HG03571 (cell line): Measurements from ENCODE around the gene SCUBE3.

ENCODE experiments used
- ATAC-seq: cut with Tn5 transposase; IDR thresholded peaks from one replicate; pipeline ENCODE4 v1.9.1; 2021; ENCODE audit not compliant: unreplicated experiment

SCUBE3 gene

GRCh38 chr6:35213824-35214756 is at the start of gene SCUBE3:
TSS of gene SCUBE3 (plus strand) at chr6:35213956. CDS start at chr6:35214419, 463 bp downstream.
- no peak for ATAC-seq

- ATAC-seq, result no peak
Measured at GRCh38 chr6:35164277-35164676, 49.5 kb upstream of the SCUBE3 start.

GRCh38 chr6:35164868-35165267 is 48.9 kb upstream of the SCUBE3 start:
- ATAC-seq, result no peak

GRCh38 chr6:35165630-35166071 is 48.1 kb upstream of the SCUBE3 start:
- no peak for ATAC-seq

- no peak for ATAC-seq
Measured at GRCh38 chr6:35166116-35166515, 47.6 kb upstream of the SCUBE3 start.

GRCh38 chr6:35166520-35166919 is 47.2 kb upstream of the SCUBE3 start:
- no peak for ATAC-seq

- no peak for ATAC-seq
Measured at GRCh38 chr6:35167505-35167904, 46.3 kb upstream of the SCUBE3 start.

- no peak for ATAC-seq
Measured at GRCh38 chr6:35168461-35168861, 45.3 kb upstream of the SCUBE3 start.

- ATAC-seq, result no peak
Measured at GRCh38 chr6:35170166-35170565, 43.6 kb upstream of the SCUBE3 start.

- no peak for ATAC-seq
Measured at GRCh38 chr6:35170891-35171290, 42.9 kb upstream of the SCUBE3 start.

GRCh38 chr6:35173044-35173426 is 40.7 kb upstream of the SCUBE3 start:
- ATAC-seq, result no peak

- ATAC-seq, result no peak
Measured at GRCh38 chr6:35173427-35174087, 40.2 kb upstream of the SCUBE3 start.

- no peak for ATAC-seq
Measured at GRCh38 chr6:35174088-35174434, 39.7 kb upstream of the SCUBE3 start.

GRCh38 chr6:35174501-35174900 is 39.3 kb upstream of the SCUBE3 start:
- ATAC-seq, result no peak

- ATAC-seq, result no peak
Measured at GRCh38 chr6:35176301-35177024, 37.3 kb upstream of the SCUBE3 start.

GRCh38 chr6:35177157-35177556 is 36.6 kb upstream of the SCUBE3 start:
- no peak for ATAC-seq

GRCh38 chr6:35177596-35177995 is 36.2 kb upstream of the SCUBE3 start:
- ATAC-seq, result no peak

GRCh38 chr6:35178012-35178411 is 35.7 kb upstream of the SCUBE3 start:
- no peak for ATAC-seq

- ATAC-seq, result no peak
Measured at GRCh38 chr6:35178932-35179832, 34.6 kb upstream of the SCUBE3 start.

- ATAC-seq, result no peak
Measured at GRCh38 chr6:35179901-35180535, 33.7 kb upstream of the SCUBE3 start.
